Measurements from ENCODE around the gene MAP4K3.
A peak's percentile ranks its signal among the peaks of the same experiment; 100 is the strongest.

Gene MAP4K3

GRCh38 chr2:39435234-39435633 is 1.9 kb downstream of the MAP4K3 start:
- H3K4me3 ChIP-seq (ENCODE audit: low read length) = peak overlapping the region; percentile 83
- H3K36me3 ChIP-seq (ENCODE audit: insufficient read depth, low read length) = no peaks in the 10 kb centered on the region
- no peaks in the 10 kb centered on the region for H3K27me3 ChIP-seq (ENCODE audit: insufficient read depth, low read length)
- no peak overlapping the region for H2AFZ ChIP-seq (ENCODE audit: low read depth, low read length)
- peaks cover 23% of the 10 kb centered on the region for H3K4me1 ChIP-seq (ENCODE audit: insufficient read depth, low read length)
- H3K9me3 ChIP-seq (ENCODE audit: low read length) = no peaks in the 10 kb centered on the region

GRCh38 chr2:39434233-39434897 is 2.7 kb downstream of the MAP4K3 start:
- H2AFZ ChIP-seq (ENCODE audit: low read depth, low read length) = no peak overlapping the region
- H3K27me3 ChIP-seq (ENCODE audit: insufficient read depth, low read length) = no peaks in the 10 kb centered on the region
- no peaks in the 10 kb centered on the region for H3K36me3 ChIP-seq (ENCODE audit: insufficient read depth, low read length)
- H3K9me3 ChIP-seq (ENCODE audit: low read length) = no peaks in the 10 kb centered on the region
- peak overlapping the region; percentile 83 for H3K4me3 ChIP-seq (ENCODE audit: low read length)
- H3K4me1 ChIP-seq (ENCODE audit: insufficient read depth, low read length) = peaks cover 23% of the 10 kb centered on the region

- Histone ChIP-seq H3K4me1 (ENCODE audit: insufficient read depth, low read length) (peaks cover 23% of the 10 kb centered on the region), H2AFZ (ENCODE audit: low read depth, low read length) (no peak overlapping the region), H3K4me3 (ENCODE audit: low read length) (no peak overlapping the region), H3K27me3 (ENCODE audit: insufficient read depth, low read length) (no peaks in the 10 kb centered on the region), H3K36me3 (ENCODE audit: insufficient read depth, low read length) (no peaks in the 10 kb centered on the region), H3K9me3 (ENCODE audit: low read length) (no peaks in the 10 kb centered on the region)
Observed at GRCh38 chr2:39433586-39434195, 3.4 kb downstream of the MAP4K3 start.

- no peaks in the 10 kb centered on the region for H3K27me3 ChIP-seq (ENCODE audit: insufficient read depth, low read length)
- H3K9me3 ChIP-seq (ENCODE audit: low read length) = no peaks in the 10 kb centered on the region
- no peak overlapping the region for H2AFZ ChIP-seq (ENCODE audit: low read depth, low read length)
- H3K4me3 ChIP-seq (ENCODE audit: low read length) = no peak overlapping the region
- H3K4me1 ChIP-seq (ENCODE audit: insufficient read depth, low read length) = peaks cover 19% of the 10 kb centered on the region
- H3K36me3 ChIP-seq (ENCODE audit: insufficient read depth, low read length) = no peaks in the 10 kb centered on the region
Observed at GRCh38 chr2:39432701-39433100, 4.4 kb downstream of the MAP4K3 start.

GRCh38 chr2:39431592-39432316 is 5.3 kb downstream of the MAP4K3 start:
- Histone ChIP-seq H3K4me1 (ENCODE audit: insufficient read depth, low read length) (peaks cover 19% of the 10 kb centered on the region), H3K4me3 (ENCODE audit: low read length) (no peak overlapping the region), H3K27me3 (ENCODE audit: insufficient read depth, low read length) (no peaks in the 10 kb centered on the region), H2AFZ (ENCODE audit: low read depth, low read length) (no peak overlapping the region), H3K36me3 (ENCODE audit: insufficient read depth, low read length) (no peaks in the 10 kb centered on the region), H3K9me3 (ENCODE audit: low read length) (no peaks in the 10 kb centered on the region)

GRCh38 chr2:39429746-39430145 is 7.3 kb downstream of the MAP4K3 start:
- H3K27me3 ChIP-seq (ENCODE audit: insufficient read depth, low read length) = no peaks in the 10 kb centered on the region
- H3K4me1 ChIP-seq (ENCODE audit: insufficient read depth, low read length) = peaks cover 7% of the 10 kb centered on the region
- no peaks in the 10 kb centered on the region for H3K9me3 ChIP-seq (ENCODE audit: low read length)
- H3K4me3 ChIP-seq (ENCODE audit: low read length) = no peak overlapping the region
- H3K36me3 ChIP-seq (ENCODE audit: insufficient read depth, low read length) = no peaks in the 10 kb centered on the region
- no peak overlapping the region for H2AFZ ChIP-seq (ENCODE audit: low read depth, low read length)

GRCh38 chr2:39424951-39425350 is 12.1 kb downstream of the MAP4K3 start:
- Histone ChIP-seq H2AFZ (ENCODE audit: low read depth, low read length) (no peak overlapping the region), H3K9me3 (ENCODE audit: low read length) (no peaks in the 10 kb centered on the region), H3K27me3 (ENCODE audit: insufficient read depth, low read length) (no peaks in the 10 kb centered on the region), H3K4me3 (ENCODE audit: low read length) (no peak overlapping the region), H3K4me1 (ENCODE audit: insufficient read depth, low read length) (no peaks in the 10 kb centered on the region), H3K36me3 (ENCODE audit: insufficient read depth, low read length) (no peaks in the 10 kb centered on the region)

GRCh38 chr2:39422700-39423099 is 14.4 kb downstream of the MAP4K3 start:
- no peaks in the 10 kb centered on the region for H3K4me1 ChIP-seq (ENCODE audit: insufficient read depth, low read length)
- H3K9me3 ChIP-seq (ENCODE audit: low read length) = no peaks in the 10 kb centered on the region
- H3K36me3 ChIP-seq (ENCODE audit: insufficient read depth, low read length) = no peaks in the 10 kb centered on the region
- no peak overlapping the region for H2AFZ ChIP-seq (ENCODE audit: low read depth, low read length)
- H3K4me3 ChIP-seq (ENCODE audit: low read length) = no peak overlapping the region
- H3K27me3 ChIP-seq (ENCODE audit: insufficient read depth, low read length) = no peaks in the 10 kb centered on the region

GRCh38 chr2:39421354-39421753 is 15.7 kb downstream of the MAP4K3 start:
- Histone ChIP-seq H3K4me1 (ENCODE audit: insufficient read depth, low read length) (no peaks in the 10 kb centered on the region), H3K9me3 (ENCODE audit: low read length) (no peaks in the 10 kb centered on the region), H3K27me3 (ENCODE audit: insufficient read depth, low read length) (no peaks in the 10 kb centered on the region), H3K36me3 (ENCODE audit: insufficient read depth, low read length) (no peaks in the 10 kb centered on the region), H2AFZ (ENCODE audit: low read depth, low read length) (no peak overlapping the region), H3K4me3 (ENCODE audit: low read length) (no peak overlapping the region)

GRCh38 chr2:39419282-39420223 is 17.5 kb downstream of the MAP4K3 start:
- Histone ChIP-seq H2AFZ (ENCODE audit: low read depth, low read length) (no peak overlapping the region), H3K4me1 (ENCODE audit: insufficient read depth, low read length) (no peaks in the 10 kb centered on the region), H3K27me3 (ENCODE audit: insufficient read depth, low read length) (no peaks in the 10 kb centered on the region), H3K9me3 (ENCODE audit: low read length) (no peaks in the 10 kb centered on the region), H3K4me3 (ENCODE audit: low read length) (no peak overlapping the region), H3K36me3 (ENCODE audit: insufficient read depth, low read length) (no peaks in the 10 kb centered on the region)

GRCh38 chr2:39418491-39418890 is 18.6 kb downstream of the MAP4K3 start:
- no peaks in the 10 kb centered on the region for H3K9me3 ChIP-seq (ENCODE audit: low read length)
- H3K27me3 ChIP-seq (ENCODE audit: insufficient read depth, low read length) = no peaks in the 10 kb centered on the region
- H3K36me3 ChIP-seq (ENCODE audit: insufficient read depth, low read length) = no peaks in the 10 kb centered on the region
- H3K4me1 ChIP-seq (ENCODE audit: insufficient read depth, low read length) = no peaks in the 10 kb centered on the region
- H3K4me3 ChIP-seq (ENCODE audit: low read length) = no peak overlapping the region
- H2AFZ ChIP-seq (ENCODE audit: low read depth, low read length) = no peak overlapping the region

GRCh38 chr2:39416140-39416539 is 20.9 kb downstream of the MAP4K3 start:
- Histone ChIP-seq H2AFZ (ENCODE audit: low read depth, low read length) (no peak overlapping the region), H3K4me3 (ENCODE audit: low read length) (no peak overlapping the region), H3K27me3 (ENCODE audit: insufficient read depth, low read length) (no peaks in the 10 kb centered on the region), H3K4me1 (ENCODE audit: insufficient read depth, low read length) (no peaks in the 10 kb centered on the region), H3K9me3 (ENCODE audit: low read length) (no peaks in the 10 kb centered on the region), H3K36me3 (ENCODE audit: insufficient read depth, low read length) (no peaks in the 10 kb centered on the region)

All from neuron (in vitro differentiated cells).